ENCODE measurements around the gene SF3A2.

Gene SF3A2

DNA sequence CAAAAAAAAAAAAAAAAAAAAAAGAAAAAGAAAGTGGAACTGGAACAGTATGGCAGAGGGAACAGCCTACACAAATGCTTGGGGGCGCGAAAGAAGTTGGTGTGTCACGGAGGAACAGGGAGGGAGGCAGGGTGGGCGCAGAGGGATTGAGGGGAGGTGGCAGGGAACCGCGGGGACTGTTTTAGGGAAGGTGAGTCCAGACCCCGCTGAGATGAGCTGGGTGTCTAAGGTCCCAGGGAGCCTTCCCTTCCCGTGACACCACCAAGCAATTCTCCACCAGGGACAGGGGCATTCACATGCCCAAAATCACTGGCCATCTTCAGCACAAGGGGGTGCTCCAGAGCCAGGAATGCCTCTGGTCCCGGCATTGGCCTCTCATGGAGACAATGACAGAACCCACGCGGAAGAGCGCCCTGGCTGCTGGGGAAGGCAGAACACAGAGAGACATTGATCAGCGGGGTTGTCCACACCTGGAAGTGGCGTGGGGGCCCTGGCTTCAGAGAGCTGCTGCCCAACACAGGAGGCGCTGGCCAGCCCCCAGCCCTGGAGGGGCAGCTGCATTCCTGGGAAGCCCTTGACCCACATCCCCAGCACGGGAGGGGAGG, 38.4 kb downstream of the SF3A2 start (continued):
- TF ChIP-seq ZNF580 (tag by site-specific recombination; IDR thresholded peaks at IDR 0.05) (0 out of 2 replicates have a peak, but pooled peaks have one; percentile 48), OSR2 (tag by site-specific recombination; IDR thresholded peaks at IDR 0.05) (no peak), ZNF558 (tag by site-specific recombination; IDR thresholded peaks at IDR 0.05) (peak; percentile 59; the same call in 1 of the 2 replicates), ZBTB10 (tag by site-specific recombination; IDR thresholded peaks at IDR 0.05) (peak; percentile 30; the same call in 1 of the 2 replicates), GLIS1 (tag by site-specific recombination; IDR thresholded peaks at IDR 0.05) (peak; percentile 69), YY1 (tag by site-specific recombination; IDR thresholded peaks at IDR 0.05) (no peak), ZNF692 (tag by site-specific recombination; IDR thresholded peaks at IDR 0.05) (0 out of 2 replicates have a peak, but pooled peaks have one; percentile 17), ZNF433 (tag by site-specific recombination; IDR thresholded peaks at IDR 0.05; ENCODE audit: low read depth) (no peak), ZEB2 (tag by site-specific recombination; IDR thresholded peaks at IDR 0.05) (0 out of 2 replicates have a peak, but pooled peaks have one; percentile 51), ZNF654 (tag by site-specific recombination; IDR thresholded peaks at IDR 0.05; ENCODE audit: low read depth) (peak; percentile 74), ZNF211 (tag by site-specific recombination; IDR thresholded peaks at IDR 0.05; ENCODE audit: low read depth) (no peak), ZNF324 (tag by site-specific recombination; IDR thresholded peaks at IDR 0.05) (peak; percentile 39; the same call in 1 of the 2 replicates), ZNF555 (tag by site-specific recombination; conservative IDR thresholded peaks at IDR 0.05) (no peak), SCRT2 (tag by site-specific recombination; IDR thresholded peaks at IDR 0.05) (no peak), SP7 (tag by site-specific recombination; IDR thresholded peaks at IDR 0.05) (peak; percentile 45; the same call in 1 of the 2 replicates), ZBTB20 (tag by site-specific recombination; IDR thresholded peaks at IDR 0.05) (no peak), ZNF76 (tag by site-specific recombination; IDR thresholded peaks at IDR 0.05; ENCODE audit: borderline replicate concordance, low read depth) (peak; percentile 49; the same call in 1 of the 2 replicates), ZBTB11 (tag by site-specific recombination; conservative IDR thresholded peaks at IDR 0.05; ENCODE audit: low read depth) (0 out of 2 replicates have a peak, but pooled peaks have one; percentile 21), ZNF426 (tag by site-specific recombination; IDR thresholded peaks at IDR 0.05) (no peak), ZNF341 (tag by site-specific recombination; IDR thresholded peaks at IDR 0.05; ENCODE audit: low read depth) (peak; percentile 66), CTCF (tag by site-specific recombination; IDR thresholded peaks at IDR 0.05) (peak; percentile 97), ZBTB17 (tag by site-specific recombination; IDR thresholded peaks at IDR 0.05) (peak; percentile 46), EGR2 (tag by site-specific recombination; IDR thresholded peaks at IDR 0.05; ENCODE audit: low read depth) (peak; percentile 9; the same call in 1 of the 2 replicates), ZNF521 (tag by site-specific recombination; IDR thresholded peaks at IDR 0.05) (no peak)
- TF ChIP-seq, protein P1, sequence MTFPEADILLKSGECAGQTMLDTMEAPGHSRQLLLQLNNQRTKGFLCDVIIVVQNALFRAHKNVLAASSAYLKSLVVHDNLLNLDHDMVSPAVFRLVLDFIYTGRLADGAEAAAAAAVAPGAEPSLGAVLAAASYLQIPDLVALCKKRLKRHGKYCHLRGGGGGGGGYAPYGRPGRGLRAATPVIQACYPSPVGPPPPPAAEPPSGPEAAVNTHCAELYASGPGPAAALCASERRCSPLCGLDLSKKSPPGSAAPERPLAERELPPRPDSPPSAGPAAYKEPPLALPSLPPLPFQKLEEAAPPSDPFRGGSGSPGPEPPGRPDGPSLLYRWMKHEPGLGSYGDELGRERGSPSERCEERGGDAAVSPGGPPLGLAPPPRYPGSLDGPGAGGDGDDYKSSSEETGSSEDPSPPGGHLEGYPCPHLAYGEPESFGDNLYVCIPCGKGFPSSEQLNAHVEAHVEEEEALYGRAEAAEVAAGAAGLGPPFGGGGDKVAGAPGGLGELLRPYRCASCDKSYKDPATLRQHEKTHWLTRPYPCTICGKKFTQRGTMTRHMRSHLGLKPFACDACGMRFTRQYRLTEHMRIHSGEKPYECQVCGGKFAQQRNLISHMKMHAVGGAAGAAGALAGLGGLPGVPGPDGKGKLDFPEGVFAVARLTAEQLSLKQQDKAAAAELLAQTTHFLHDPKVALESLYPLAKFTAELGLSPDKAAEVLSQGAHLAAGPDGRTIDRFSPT (tag by site-specific recombination; IDR thresholded peaks at IDR 0.05) = peak; percentile 17; the same call in 1 of the 2 replicates
- TF ChIP-seq, protein P2, sequence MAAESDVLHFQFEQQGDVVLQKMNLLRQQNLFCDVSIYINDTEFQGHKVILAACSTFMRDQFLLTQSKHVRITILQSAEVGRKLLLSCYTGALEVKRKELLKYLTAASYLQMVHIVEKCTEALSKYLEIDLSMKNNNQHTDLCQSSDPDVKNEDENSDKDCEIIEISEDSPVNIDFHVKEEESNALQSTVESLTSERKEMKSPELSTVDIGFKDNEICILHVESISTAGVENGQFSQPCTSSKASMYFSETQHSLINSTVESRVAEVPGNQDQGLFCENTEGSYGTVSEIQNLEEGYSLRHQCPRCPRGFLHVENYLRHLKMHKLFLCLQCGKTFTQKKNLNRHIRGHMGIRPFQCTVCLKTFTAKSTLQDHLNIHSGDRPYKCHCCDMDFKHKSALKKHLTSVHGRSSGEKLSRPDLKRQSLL (tag by site-specific recombination; IDR thresholded peaks at IDR 0.05) = peak; percentile 11; the same call in 1 of the 2 replicates
